Left hindlimb (tissue), 1 donor: ENCODE results near the gene CCDC167.

ENCODE experiments used
- DNase-seq: peaks from one replicate; pipeline ENCODE4 v3.0.0-alpha.2; 2018

The CCDC167 gene

GRCh38 chr6:37528541-37528940 lies 28.8 kb upstream of the CCDC167 start:
- DNase-seq: no peak

GRCh38 chr6:37525460-37526357 lies 26.0 kb upstream of the CCDC167 start:
- no peak for DNase-seq

- DNase-seq: no peak
These were observed 25.3 kb upstream of the CCDC167 start for GRCh38 chr6:37524970-37525318.

GRCh38 chr6:37524025-37524969 lies 24.6 kb upstream of the CCDC167 start:
- no peak for DNase-seq

- no peak for DNase-seq
These were observed 23.7 kb upstream of the CCDC167 start for GRCh38 chr6:37523412-37523811.

- no peak for DNase-seq
These were observed 23.1 kb upstream of the CCDC167 start for GRCh38 chr6:37522836-37523235.

GRCh38 chr6:37521674-37522073 lies 22.0 kb upstream of the CCDC167 start:
- no peak for DNase-seq

GRCh38 chr6:37520926-37521325 lies 21.2 kb upstream of the CCDC167 start:
- DNase-seq: no peak

- no peak for DNase-seq
These were observed 19.8 kb upstream of the CCDC167 start for GRCh38 chr6:37519461-37519860.

GRCh38 chr6:37518116-37518515 lies 18.4 kb upstream of the CCDC167 start:
- no peak for DNase-seq

GRCh38 chr6:37517411-37517812 lies 17.7 kb upstream of the CCDC167 start:
- DNase-seq: no peak

GRCh38 chr6:37516920-37517405 lies 17.3 kb upstream of the CCDC167 start:
- DNase-seq: no peak

GRCh38 chr6:37516076-37516919 lies 16.6 kb upstream of the CCDC167 start:
- DNase-seq: no peak

GRCh38 chr6:37515712-37516075 lies 16.0 kb upstream of the CCDC167 start:
- no peak for DNase-seq

- no peak for DNase-seq
These were observed 15.1 kb upstream of the CCDC167 start for GRCh38 chr6:37514837-37515236.

GRCh38 chr6:37514321-37514771 lies 14.7 kb upstream of the CCDC167 start:
- no peak for DNase-seq

- no peak for DNase-seq
These were observed 13.9 kb upstream of the CCDC167 start for GRCh38 chr6:37513576-37513975.

GRCh38 chr6:37513155-37513554 lies 13.5 kb upstream of the CCDC167 start:
- DNase-seq: no peak

GRCh38 chr6:37512400-37513011 lies 12.8 kb upstream of the CCDC167 start:
- no peak for DNase-seq

- DNase-seq: no peak
These were observed 12.3 kb upstream of the CCDC167 start for GRCh38 chr6:37511910-37512399.

GRCh38 chr6:37511201-37511600 lies 11.5 kb upstream of the CCDC167 start:
- DNase-seq: no peak
